Glomerular visceral epithelial cell (primary cell): ENCODE data around the gene GPS2.

Experiments used
- DNase-seq: peaks from one replicate; pipeline ENCODE4 v3.0.0-alpha.2; 2016; ENCODE audit errors: extremely low spot score

GPS2 gene

GRCh38 chr17:7317161-7317803, 2.1 kb upstream of the GPS2 start:
- no peak for DNase-seq

GRCh38 chr17:7315570-7316235, 543 bp upstream of the GPS2 start:
- no peak for DNase-seq

GRCh38 chr17:7313890-7314718, 1.1 kb downstream of the GPS2 start:
- DNase-seq, result no peak

DNA sequence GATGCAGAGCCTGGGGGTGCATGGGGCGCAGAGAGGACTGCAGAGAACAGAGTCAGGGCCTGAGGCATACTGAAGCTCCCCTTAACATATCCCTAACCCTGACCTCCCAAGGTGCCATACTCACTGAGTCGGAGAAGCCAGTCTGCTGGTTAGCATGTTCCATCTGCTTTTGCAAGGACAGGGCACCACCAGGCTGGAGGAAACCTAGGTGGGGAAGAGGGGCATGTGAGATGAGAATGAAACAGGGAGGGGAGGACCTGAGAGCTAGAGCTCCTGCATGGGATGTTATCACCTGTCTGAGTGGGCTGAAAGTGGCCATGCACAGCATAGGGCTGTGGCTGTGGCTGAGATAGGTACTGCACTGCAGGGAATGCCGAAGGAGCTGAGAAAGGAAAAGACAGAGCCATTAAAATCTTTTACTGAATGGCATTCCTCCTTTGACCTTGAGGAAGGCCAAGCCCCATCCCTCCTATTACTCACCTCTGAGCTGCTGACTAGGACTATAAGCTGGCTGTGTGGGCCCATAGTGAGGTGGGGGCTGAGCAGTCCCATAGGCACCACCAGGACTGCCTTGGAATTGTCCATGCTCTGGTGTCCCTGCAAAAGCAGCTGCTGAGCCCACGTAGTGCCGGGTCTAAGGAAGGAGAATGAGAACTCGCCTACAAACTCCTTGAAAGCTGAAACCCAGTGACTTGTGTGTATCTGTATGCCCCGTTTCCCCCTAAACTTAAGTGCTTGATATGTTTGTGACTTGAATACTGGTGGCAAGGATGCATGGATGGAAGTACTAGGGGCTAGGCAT, 1.9 kb downstream of the GPS2 start:
- peak; percentile 30 for DNase-seq

- DNase-seq, result no peak
Observed at GRCh38 chr17:7312432-7313087, 2.6 kb downstream of the GPS2 start.

GRCh38 chr17:7311110-7311705, 4.0 kb downstream of the GPS2 start:
- no peak for DNase-seq

DNA sequence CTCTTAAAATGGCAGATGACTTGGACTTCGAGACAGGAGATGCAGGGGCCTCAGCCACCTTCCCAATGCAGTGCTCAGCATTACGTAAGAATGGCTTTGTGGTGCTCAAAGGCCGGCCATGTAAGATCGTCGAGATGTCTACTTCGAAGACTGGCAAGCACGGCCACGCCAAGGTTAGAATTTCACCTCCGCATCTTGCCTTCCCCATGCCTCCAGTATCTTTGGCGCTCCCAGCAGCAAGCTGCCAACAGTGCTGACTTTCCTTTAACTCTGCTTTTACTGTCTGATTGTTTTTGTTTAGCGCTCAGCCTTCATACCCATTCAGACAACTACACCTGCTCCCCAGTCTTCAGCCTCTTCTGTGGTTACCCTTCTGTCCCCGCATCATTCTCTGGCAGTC, 5.5 kb downstream of the GPS2 start:
- DNase-seq, result no peak

DNA sequence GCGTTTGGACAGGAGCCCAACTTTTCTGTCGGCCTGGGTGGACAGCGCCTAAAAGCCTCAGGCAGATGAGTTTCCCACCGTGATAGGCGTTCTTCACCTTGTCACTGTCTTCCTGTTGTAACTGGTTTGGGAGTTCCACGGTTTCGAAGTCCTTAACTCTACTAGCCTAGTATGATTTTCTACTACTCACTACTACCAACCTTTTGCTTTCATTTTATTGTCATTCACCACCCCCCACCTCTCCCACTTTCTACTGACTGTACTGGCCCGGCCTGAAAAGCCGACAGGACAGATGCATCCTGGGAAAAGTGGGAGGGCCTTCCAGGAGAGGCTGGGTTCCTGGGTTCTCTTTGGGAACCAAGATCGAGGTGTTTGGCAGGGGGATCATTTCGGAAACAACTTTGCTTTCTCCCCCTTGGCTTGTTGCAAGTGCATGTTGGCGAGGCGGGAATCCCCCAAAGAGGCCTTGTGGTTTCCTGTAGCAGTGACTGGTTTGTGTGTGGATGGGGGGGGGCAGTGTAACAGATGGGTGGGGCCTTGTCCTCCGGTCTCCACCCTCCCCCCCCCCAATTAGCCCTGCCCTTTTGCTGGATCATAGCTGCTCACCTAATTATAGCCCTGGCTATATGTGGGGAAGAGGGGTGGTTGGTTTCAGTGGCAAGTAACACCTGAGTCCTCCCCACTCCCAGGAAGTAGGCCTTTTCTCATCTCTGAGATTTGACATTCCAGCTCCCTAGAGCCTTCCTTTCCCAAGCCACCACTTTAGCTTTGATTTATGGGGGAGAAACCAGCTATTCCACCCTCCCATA, 6.3 kb downstream of the GPS2 start:
- peak; percentile 82 for DNase-seq

DNA sequence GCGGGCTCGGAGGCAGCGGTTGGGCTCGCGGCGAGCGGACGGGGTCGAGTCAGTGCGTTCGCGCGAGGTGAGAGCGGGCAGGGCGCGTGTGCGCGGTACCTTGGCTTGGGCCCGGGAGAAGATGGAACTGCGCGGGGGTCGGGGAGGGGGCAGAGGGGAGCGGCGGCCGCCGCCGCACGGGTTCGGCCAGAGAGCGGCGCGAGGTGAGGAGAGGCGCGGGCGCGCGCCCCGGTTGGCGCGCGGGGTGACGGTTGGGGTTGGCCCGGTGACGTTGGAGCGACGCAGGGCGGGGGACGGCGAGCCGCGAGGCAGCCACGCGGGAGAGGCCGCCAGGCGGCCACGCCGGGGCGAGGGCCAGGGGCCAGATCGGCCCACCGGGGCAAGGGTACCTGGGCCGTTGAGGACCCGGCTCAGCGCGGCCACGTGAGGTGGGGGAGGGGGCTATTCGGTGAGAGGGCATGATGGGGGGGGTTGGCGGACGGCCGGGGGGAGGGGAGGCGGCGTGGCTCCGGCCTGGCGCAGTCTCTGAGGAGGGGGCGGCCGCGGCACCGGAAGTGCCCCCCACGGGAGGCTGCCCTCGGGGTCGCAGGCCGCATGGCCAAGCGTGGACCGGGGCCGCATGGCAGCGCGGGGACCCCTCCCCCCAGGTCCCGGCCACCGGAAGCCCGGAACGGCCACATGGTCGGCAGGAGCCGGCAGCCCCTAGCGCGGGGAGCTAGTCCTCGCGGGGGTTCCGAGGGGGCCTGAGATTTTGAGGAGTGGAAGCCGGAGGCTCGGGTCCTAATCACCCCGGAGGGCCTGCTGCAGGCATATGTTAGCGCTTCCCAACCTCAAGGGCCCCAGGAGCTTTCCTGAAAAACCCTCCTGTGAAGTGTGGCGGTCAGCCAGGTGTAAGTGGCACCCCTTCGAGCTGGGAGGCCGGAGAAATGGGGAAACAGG, 7.2 kb downstream of the GPS2 start:
- DNase-seq, result peak; percentile 32

DNA sequence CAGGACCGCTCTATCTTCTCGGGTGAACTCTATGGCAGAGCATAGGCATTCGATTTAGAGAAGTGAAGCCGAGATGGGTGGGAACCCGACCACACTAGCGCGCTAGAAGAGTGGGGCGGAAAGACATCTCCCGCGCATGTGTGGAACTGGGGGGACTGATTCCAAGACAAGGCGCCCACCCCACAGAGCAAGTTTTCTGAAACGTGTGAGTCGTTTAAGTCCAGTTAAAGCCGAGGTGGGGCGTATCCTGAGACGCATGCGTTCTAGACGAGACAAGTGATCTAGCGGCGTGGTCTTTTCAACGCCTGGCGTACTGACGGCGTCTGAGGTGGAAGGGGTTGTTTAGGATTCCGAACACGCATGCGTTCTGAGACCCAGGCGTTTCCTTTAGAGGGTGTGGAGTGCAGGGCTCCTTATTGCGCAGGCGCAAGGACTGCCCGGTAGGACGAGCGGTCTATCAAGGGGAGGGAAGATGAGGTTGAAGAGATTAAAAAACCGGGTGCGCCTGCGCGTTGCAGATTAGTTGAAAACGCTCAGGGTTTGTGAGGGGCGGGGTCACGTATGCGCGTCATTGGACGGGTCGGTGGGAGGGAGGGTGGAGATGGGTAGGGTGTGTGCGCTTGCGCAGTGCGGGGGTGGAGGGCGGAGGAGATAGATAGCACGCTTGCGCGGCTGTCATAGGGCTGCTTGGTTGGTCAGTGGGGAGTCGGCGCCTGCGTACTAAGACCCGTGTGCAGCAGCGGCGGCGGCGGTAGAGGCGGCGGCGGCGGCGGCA, 8.1 kb downstream of the GPS2 start, which contains the start of gene EIF5A:
Gene EIF5A (plus strand): TSS at position 718 of the 775 bp plus-strand sequence. CDS start 2,008 bp downstream, outside the sequence.
- peak; percentile 100 for DNase-seq

GRCh38 chr17:7304179-7304578, 11.0 kb downstream of the GPS2 start:
- DNase-seq, result no peak

DNA sequence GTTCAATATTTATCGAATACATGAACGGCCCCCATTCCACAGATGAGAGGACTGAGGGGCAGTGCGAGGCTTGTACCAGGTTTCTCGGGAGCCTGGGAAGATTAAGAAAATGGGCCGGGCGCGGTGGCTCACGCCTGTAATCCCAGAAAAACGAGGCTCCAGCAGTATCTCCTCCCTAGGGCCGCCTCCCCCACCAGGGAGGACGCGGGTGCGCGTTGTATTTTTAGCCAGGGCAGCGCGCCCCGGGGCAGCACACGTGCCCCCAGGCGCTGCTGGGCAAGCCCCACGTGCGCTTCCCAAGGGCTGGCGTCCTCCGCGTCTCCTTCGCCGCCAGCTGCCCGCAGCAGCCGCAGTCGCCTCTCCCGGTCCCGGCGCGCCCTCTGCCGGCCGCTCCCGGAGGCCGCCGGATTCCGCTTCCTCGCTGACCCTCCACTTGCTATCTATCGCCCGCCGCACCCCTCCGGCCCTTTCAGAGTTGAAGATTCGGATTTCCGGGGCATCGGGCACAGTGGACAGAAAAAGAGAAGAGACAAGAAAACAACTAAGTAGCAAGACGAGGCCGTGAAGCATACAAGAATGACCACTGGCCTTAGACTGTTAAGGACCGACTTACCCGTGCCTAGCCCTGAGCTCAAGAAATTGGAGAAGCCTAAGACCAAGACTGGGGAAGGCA, 18.8 kb downstream of the GPS2 start:
- peak; percentile 86 for DNase-seq

DNA sequence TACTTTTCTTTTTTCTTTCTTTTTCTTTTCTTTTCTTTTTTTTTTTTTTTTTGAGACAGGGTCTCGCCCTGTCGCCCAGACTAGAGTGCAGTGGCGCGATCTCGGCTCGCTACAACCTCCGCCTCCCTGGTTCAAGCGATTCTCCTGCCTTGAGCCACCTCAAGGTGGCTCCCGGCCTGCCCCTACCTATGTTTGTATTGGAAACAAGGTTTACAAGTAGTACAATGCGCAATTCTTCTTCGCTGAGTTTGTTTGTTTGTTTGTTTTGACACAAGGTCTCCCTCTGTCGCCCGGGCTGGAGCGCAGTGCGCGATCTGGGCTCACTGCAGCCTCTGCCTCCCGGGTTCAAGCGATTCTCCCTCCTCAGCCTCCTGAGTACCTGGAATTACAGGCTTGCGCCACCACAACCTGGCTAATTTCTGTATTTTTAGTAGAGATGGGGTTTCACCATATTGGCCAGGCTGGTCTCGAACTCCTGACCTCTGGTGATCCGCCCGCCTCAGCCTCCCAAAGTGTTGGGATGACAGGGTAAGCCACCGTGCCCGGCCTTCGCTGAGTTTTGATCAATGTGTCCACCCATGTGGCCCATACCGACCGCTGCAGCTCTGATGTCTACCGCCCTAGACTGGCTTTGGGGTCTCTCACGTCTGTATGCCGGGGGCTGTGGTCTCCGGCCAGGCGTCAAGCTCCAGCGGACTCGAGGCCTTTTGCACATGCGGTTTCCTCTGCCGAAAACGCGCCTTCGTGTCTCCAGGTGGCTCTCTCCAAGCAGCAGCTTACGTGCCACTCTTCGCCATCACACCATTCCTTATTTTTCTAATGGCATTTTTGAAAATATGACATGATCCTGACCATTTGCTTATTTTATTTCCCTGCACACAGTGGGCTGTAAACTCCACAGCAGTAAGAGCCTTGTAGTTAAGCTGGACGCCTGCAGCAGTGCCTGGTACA, 19.7 kb downstream of the GPS2 start:
- no peak for DNase-seq

- DNase-seq, result peak; percentile 48
Observed at GRCh38 chr17:7294614-7295153, 20.5 kb downstream of the GPS2 start, which contains the start of gene YBX2. Gene YBX2 (minus strand): TSS chr17:7294639. CDS start chr17:7294500, 139 bp downstream.

DNA sequence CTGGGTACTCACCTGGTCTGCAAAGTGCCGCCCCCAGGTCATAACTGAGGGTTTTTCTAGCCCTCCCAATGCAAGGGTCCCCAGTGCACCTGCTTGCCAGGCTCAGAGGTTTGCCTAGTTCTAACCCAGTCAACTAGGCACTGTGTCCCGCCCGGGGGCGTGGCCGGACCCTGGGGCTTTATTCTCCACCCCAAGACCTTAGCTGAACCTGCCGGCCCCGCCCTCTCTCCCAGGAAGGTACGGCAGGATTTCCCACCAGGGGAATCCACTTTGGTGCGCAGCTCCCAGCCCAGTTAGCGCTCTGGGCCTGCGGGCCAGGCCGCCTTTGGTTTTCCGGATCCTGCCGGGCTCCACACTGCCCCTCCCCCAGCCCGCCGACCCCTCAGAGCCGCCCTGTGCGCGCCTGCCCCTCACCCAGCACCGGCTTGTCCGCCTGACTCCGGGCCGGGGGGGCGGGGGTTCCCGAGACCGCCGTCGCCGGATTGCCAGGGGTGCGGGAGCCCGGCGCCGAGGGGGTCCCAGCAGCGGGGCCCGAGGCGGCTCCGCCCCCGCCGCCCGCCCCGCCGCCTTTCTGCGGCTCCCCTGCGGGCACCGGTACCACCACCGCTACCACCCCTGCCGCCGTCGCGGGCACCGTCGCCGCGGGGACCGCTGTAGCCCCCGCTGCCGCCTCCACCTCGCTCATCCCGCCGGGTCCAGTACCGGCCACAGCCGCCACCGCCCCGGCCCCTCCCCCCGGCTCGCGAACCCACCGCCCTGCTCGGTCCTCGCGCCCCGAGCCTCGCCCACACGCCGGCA, 21.1 kb downstream of the GPS2 start:
- no peak for DNase-seq
